SKM-1 (cell line): ENCODE measurements around the gene NCAM1.
"Not testable (repeated sequence)": the region's sequence is repeated elsewhere in the genome, so short reads cannot be mapped to it uniquely, and the experiment has no call there.

ENCODE experiments used
- DNase-seq: peaks from one replicate; lab custom pipeline; 2025; ENCODE audit not compliant: unreplicated experiment; lab: John Stamatoyannopoulos, UW

Gene NCAM1

GRCh38 chr11:113019711-113020110, 58.5 kb downstream of the NCAM1 start:
- DNase-seq, result peak; percentile 70

GRCh38 chr11:113021111-113021510, 59.9 kb downstream of the NCAM1 start:
- no peak for DNase-seq

GRCh38 chr11:113022262-113022661, 61.0 kb downstream of the NCAM1 start:
- DNase-seq, result no peak

- no peak for DNase-seq
Measured at GRCh38 chr11:113023228-113023627, 62.0 kb downstream of the NCAM1 start.

- no peak for DNase-seq
Measured at GRCh38 chr11:113023986-113024385, 62.8 kb downstream of the NCAM1 start.

GRCh38 chr11:113026778-113027177, 65.6 kb downstream of the NCAM1 start:
- DNase-seq, result no peak

- DNase-seq, result no peak
Measured at GRCh38 chr11:113034576-113034975, 73.4 kb downstream of the NCAM1 start.

- DNase-seq, result no peak
Measured at GRCh38 chr11:113035708-113036107, 74.5 kb downstream of the NCAM1 start.

- DNase-seq, result no peak
Measured at GRCh38 chr11:113043698-113044097, 82.5 kb downstream of the NCAM1 start.

- DNase-seq, result no peak
Measured at GRCh38 chr11:113045146-113045545, 83.9 kb downstream of the NCAM1 start.

GRCh38 chr11:113046866-113047265, 85.6 kb downstream of the NCAM1 start:
- DNase-seq, result no peak

GRCh38 chr11:113048820-113049768, 87.9 kb downstream of the NCAM1 start:
- DNase-seq, result no peak

GRCh38 chr11:113053042-113053441, 91.8 kb downstream of the NCAM1 start:
- DNase-seq, result not testable (repeated sequence)

- no peak for DNase-seq
Measured at GRCh38 chr11:113057038-113057437, 95.8 kb downstream of the NCAM1 start.

- no peak for DNase-seq
Measured at GRCh38 chr11:113059548-113059947, 98.3 kb downstream of the NCAM1 start.

- DNase-seq, result no peak
Measured at GRCh38 chr11:113065330-113065729, 104.1 kb downstream of the NCAM1 start.

- no peak for DNase-seq
Measured at GRCh38 chr11:113072237-113072858, 111.1 kb downstream of the NCAM1 start.

GRCh38 chr11:113073290-113073953, 112.2 kb downstream of the NCAM1 start:
- no peak for DNase-seq

GRCh38 chr11:113075586-113076095, 114.4 kb downstream of the NCAM1 start:
- no peak for DNase-seq

GRCh38 chr11:113077379-113077778, 116.2 kb downstream of the NCAM1 start:
- no peak for DNase-seq

GRCh38 chr11:113082341-113082955, 121.2 kb downstream of the NCAM1 start:
- DNase-seq, result no peak
